Measurements from ENCODE around the gene DYNC1LI2.

Gene DYNC1LI2

GRCh38 chr16:66735891-66736290, 15.5 kb downstream of the DYNC1LI2 start:
- DNase-seq: no peak

DNA sequence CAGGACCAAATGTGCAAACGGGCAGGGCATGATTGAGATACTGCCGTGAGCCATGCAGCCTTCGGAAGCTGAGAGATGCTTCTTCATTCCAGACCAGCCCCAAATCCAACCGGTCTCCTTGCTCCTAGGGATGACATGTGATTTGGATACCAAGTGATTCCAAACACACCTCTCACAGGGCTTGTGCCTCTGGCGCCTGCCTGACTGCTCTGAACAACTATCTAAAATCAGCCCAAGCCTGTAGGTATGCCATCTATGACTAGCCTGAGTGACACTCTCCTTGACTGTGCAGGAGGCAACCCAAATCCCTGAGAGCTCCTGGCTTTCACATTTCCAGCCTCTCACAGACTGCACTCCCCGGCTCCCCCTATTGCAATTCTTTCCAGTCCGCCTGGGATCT, 20.3 kb downstream of the DYNC1LI2 start:
- DNase-seq: no peak

- DNase-seq: no peak
These were observed 22.6 kb downstream of the DYNC1LI2 start for GRCh38 chr16:66728804-66729203.

DNA sequence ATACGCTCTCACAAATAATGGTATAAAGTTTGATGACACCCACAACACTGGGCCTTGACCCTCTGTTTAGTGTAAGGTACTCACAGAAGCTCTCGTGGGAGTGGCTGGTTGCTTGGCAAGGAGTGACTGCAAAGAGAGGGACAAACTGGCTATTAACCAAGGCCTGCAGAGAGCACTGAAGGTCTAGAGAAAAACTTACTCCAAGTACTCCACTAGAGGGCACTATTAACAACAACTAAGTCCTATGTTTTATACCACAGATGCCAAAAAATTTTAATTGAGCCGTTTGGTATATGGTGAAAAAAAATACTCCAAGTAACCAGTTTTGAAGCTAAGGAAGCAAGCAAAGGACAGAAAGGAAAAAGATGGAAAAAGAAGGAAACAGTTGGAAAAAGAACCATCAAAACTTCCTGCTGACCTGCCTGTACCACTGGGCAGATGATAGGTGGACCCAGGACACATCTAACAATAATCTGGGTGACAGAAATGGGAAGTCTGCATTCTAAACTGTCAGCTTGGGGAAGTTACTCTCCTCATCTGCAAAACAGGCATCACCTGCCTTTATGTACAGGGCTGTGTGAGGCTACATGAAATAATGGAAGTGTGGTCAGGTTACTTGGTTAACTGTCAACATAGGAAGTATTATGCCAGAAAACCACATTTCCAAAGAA, 23.2 kb downstream of the DYNC1LI2 start:
- DNase-seq: no peak

GRCh38 chr16:66720766-66721165, 30.6 kb downstream of the DYNC1LI2 start:
- DNase-seq: no peak

DNA sequence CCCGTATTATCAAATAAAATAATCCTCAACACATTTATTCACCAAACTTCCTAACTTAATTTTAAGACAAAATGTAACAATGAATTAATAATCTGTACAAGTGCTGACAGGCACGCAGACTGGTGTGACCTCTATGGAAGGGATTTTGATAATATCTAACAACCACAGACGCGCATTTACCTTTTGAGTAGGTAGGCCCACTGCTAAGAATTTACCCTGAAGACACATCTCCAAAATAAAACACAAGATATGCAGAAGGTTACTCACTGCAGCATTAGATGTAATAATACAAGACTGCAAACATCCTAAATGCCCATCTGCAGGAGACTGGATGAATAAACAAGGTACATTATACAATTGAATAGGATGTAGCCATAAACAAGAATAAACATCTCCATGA, 32.2 kb downstream of the DYNC1LI2 start:
- DNase-seq: no peak

GRCh38 chr16:66717776-66718175, 33.6 kb downstream of the DYNC1LI2 start:
- no peak for DNase-seq

DNA sequence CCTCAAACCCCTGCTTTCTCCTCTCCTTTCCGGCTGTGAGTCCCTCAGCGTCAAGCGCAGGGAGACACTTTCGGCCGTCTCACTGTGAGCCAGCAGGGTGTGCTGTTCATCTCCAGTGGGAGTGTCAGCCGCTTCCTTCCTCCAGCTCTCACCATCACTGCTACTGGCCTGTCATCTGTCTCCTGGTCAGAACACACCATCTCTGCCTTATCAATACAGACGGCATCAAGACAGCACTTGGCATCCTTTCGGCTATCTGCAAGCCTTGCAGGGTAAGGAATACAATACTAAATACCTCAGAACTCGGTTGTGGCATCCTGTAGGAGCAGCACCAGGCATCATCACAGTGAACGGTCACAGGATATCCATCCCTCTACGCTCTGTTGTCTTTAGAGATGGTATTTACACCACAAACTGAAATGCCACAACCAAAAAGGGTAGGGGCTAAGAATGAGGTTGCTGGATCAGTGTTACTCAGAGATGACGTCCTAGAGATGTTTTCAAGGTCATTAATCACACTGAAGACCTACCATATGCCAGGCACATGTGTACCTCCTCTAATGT, 34.2 kb downstream of the DYNC1LI2 start:
- no peak for DNase-seq

DNA sequence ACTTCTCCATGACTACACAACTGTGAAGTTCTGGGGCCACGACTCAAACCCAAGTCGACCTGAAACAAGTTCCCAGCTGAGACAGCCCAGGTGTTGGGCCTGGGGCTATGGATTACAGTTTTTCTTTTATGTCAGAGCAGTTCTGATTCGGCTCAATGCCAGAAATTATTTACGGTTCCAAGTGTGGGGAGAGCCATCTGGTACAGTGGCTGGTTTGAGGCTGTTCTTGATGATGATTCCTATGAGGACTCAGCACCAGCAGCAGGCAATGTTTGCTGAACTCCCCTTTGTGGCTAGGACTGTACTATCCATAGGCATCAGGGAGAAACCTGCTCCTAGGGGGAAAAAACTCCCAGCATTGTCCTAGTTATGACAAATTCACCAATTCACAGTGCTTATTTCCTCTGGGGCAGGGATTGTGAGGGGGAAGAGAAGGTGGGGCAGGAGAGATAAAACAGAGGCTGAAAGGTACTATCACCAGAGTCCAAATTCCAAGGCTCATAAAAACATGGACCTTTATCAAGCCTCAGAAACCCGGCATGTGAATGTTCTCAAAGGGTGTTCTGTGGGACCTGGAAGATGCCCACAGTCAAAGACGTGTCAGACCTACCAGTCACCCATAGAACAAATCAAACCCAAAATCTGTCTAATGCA, 36.6 kb downstream of the DYNC1LI2 start:
- no peak for DNase-seq

DNA sequence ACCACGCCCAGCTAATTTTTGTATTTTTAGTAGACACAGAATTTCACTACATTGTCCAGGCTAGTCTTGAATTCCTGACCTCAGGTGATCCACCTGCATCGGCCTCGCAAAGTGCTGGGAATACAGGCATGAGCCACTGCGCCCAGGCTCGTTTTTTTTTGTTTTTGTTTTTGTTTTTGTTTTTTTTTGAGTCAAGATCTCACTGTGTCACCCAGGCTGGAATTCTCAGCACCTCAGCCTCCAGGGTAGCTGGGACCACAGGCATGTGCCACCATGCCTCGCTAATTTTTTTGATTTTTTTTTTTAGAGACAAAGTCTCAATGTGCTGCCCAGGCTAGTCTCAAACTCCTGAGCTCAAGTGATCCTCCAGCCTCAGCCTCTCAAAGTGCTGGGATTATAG, 37.3 kb downstream of the DYNC1LI2 start:
- DNase-seq: no peak

- no peak for DNase-seq
These were observed 38.3 kb downstream of the DYNC1LI2 start for GRCh38 chr16:66713076-66713475.

DNA sequence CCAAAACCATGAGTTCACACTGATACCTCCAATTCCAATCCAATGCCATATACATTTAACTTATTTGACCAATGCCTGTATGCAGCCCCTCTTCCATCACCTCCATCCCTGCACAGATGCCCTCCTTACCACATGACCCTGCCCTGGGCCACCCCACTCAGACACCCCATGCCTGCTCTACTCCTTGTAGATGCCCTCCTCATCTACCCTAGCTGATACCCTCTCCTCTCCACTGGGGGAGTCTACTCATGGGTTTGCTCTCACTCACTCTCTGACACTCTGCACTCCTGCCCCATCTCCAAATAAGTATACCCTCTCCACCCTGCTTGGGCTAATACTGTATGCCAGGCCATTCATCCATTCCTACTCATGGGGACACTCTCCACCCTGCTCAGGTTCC, 38.9 kb downstream of the DYNC1LI2 start:
- DNase-seq: no peak

DNA sequence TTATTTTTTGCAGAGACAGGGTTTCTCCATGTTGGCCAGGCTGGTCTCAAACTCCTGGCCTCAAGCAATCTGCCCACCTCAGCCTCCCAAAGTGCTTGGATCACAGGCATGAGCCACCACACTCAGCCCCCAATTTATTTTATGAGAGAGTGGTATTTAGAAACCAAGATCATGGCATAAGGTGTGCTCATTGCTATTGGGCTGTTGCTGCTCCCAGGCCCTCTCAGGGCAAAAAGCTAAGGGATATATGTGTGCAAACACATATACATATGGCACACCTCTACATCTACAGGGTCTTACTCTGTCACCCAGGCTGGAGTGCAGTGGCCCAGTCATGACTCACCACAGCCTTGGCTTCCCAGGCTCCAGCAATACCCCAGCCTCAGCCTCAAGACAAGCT, 39.8 kb downstream of the DYNC1LI2 start:
- DNase-seq: no peak

GRCh38 chr16:66706506-66706880, 44.9 kb downstream of the DYNC1LI2 start:
- no peak for DNase-seq

- no peak for DNase-seq
These were observed 45.5 kb downstream of the DYNC1LI2 start for GRCh38 chr16:66705790-66706505.

DNA sequence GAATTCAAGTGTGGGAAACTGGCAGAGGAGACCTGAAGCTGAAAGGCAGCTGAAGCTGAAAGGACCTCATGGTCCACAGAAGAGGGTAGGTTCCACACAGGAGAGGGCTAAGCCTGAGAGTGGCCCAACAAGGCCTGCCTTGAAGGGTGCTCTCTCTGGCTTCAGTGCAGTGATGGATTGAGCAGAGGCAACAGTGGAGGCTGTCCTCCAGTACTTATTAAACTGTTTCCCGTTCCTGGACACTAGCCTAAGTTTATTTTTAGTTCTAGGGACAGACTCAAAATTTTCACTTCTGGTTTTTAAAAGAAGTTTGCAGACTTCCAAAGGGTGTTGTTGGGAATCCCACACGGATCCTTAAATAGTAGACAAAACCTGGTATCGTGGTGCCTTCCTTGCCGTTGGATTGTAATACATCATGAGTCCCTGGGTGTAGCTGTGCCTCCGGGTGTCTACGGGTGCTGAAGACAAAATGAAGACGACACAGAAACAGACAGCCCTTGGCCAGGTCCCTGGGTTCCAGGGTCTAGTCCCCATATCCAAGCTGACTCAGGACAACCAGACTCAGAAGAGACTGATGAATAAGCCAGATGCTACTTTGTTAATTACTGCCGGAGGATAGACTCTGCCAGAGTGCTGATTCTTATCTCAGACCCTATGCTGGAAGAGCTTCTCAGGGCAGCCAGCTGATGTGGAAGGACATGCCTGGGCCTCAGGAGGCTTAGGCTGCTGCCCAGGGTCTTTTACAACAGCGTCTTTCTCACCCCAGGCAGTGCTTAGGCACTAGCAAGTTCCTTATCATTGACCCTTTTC, 47.8 kb downstream of the DYNC1LI2 start:
- no peak for DNase-seq

GRCh38 chr16:66701516-66701915, 49.9 kb downstream of the DYNC1LI2 start:
- DNase-seq: no peak

DNA sequence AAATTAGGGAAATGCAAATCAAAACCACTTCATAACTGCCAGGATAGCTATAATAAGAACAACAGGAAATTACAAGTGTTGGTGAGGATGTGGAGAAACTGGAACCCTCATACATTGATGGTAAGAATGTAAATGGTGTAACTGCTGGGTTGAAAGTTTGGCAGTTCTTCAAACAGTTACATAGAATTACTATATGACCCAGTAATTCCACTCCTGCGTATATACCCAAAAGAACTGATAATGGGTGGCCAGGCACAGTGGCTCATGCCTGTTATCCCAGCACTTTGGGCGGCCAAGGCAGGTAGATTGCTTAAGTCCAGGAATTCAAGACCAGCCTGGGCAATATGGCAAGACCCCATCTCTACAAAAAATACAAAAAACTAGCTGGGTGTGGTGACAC, 50.4 kb downstream of the DYNC1LI2 start:
- DNase-seq: no peak

- no peak for DNase-seq
These were observed 51.5 kb downstream of the DYNC1LI2 start for GRCh38 chr16:66699898-66700297.

- DNase-seq: no peak
These were observed 53.4 kb downstream of the DYNC1LI2 start for GRCh38 chr16:66698046-66698445.

DNA sequence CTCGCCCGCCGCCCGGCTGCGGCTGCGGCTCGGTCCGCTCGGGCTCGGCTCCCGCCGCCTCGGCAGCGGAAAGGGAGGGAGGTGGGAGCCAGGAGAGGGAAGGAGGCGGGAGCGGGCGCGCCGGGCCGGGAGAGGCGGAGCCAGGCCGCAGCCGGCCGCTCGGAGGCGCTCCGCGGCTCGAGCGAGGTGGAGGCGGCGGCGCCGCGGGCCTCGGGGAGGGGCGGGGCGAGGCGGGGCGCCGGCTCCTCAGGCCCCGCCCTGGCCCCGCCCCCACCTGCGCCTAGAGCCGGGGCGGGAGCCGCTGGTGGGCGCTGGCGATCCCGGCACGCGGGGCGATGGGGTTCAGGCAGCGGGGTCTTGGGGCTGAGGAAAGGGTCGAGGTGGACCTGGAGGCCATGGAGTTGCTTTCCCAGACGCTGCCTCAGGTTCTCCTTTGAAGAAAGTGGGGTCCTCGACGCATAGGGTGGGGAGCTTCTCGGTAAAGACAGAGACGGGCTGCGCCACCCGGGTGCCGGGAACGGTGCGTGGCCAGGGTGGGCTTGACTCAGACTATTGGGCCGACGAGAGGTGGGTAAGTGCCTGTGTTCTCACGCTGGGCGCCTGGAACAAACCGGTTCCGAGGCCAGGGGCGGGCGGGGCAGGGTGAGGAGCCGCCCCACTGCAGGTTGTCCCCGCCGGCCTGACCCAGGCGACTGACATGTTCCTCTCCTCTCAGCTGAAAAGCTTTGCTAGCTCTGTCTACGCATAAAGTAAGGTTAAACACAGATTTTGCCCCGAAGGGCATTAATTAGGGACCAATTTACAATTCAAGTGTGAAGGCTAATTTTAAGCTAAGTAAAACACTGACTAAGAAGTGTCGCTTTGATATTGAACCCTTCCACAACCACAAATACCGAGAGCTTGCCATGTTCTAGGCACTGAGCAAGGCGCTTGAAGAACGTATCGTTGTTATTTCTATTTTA, 54.5 kb downstream of the DYNC1LI2 start, which contains the start of gene CMTM4:
Gene CMTM4 (minus strand): TSS at position 75 of the 962 bp plus-strand sequence. CDS start 218 bp downstream, outside the sequence.
- DNase-seq: peak; percentile 71

All from activated CD4-positive, CD25-positive, alpha-beta regulatory T cell treated with anti-CD3 and anti-CD28 coated beads, Interleukin-2, amount 50 U/mL, for 72 hours (primary cell).